H1 (cell line): Measurements from ENCODE around the gene PIGA.
"Not testable (repeated sequence)": the region's sequence is repeated elsewhere in the genome, so short reads cannot be mapped to it uniquely, and the experiment has no call there.

Experiments used
- CEBPB ChIP-seq: IDR thresholded peaks from 2 replicates; pipeline ENCODE4 v1.6.1; 2012; ENCODE audit warnings: low read depth, low read length
- CHD2 ChIP-seq: IDR thresholded peaks from 2 replicates; pipeline ENCODE4 v1.6.1; 2012; ENCODE audit warnings: low read length, improper control_type of control experiment
- CTCF ChIP-seq, 3 experiments: IDR thresholded peaks; 1 replicate in 2 of 3; 2 replicates in 1 of 3; pipeline versions ENCODE4 v1.5.1 to v1.6.1; 2011; ENCODE audit warnings: low read length in 3 of 3, mild to moderate bottlenecking in 3 of 3, inconsistent platforms in 2 of 3, low read depth in 1 of 3, moderate library complexity in 1 of 3; ENCODE audit not compliant: insufficient read depth in 1 of 3; ENCODE audit errors: control extremely low read depth in 1 of 3
- EP300 ChIP-seq, 2 experiments: IDR thresholded peaks; 1 replicate in 1 of 2; 2 replicates in 1 of 2; pipeline ENCODE4 v1.6.1; 2011 to 2012; ENCODE audit warnings: low read depth in 2 of 2, low read length in 2 of 2, mild to moderate bottlenecking in 2 of 2, borderline replicate concordance in 1 of 2, inconsistent platforms in 1 of 2, moderate library complexity in 1 of 2
- GABPA ChIP-seq: IDR thresholded peaks from 2 replicates; pipeline ENCODE4 v1.6.1; 2011; ENCODE audit warnings: mild to moderate bottlenecking, low read length, moderate library complexity, borderline replicate concordance; ENCODE audit not compliant: insufficient read depth
- NRF1 ChIP-seq: IDR thresholded peaks from 2 replicates; pipeline ENCODE4 v1.6.1; 2011; ENCODE audit warnings: mild to moderate bottlenecking, low read depth, low read length, improper control_type of control experiment
- POLR2A ChIP-seq, 2 experiments: IDR thresholded peaks; 1 replicate in 1 of 2; 2 replicates in 1 of 2; pipeline ENCODE4 v1.6.1; 2011; ENCODE audit warnings: low read depth in 2 of 2, low read length in 2 of 2, mild to moderate bottlenecking in 2 of 2; ENCODE audit errors: control extremely low read depth in 1 of 2
- POLR2AphosphoS5 ChIP-seq: IDR thresholded peaks from 2 replicates; pipeline ENCODE4 v1.6.1; 2011; ENCODE audit warnings: low read depth, low read length
- SIN3A ChIP-seq, 2 experiments: IDR thresholded peaks in 1 of 2; conservative IDR thresholded peaks in 1 of 2; 2 replicates each; pipeline ENCODE4 v1.6.1; 2011 to 2012; ENCODE audit warnings: low read length in 2 of 2, improper control_type of control experiment in 1 of 2, low read depth in 1 of 2, mild to moderate bottlenecking in 1 of 2
- SRF ChIP-seq: IDR thresholded peaks from 2 replicates; pipeline ENCODE4 v1.6.1; 2011; ENCODE audit warnings: mild to moderate bottlenecking, low read depth, low read length, moderate library complexity
- USF2 ChIP-seq: IDR thresholded peaks from 2 replicates; pipeline ENCODE4 v1.6.1; 2011; ENCODE audit warnings: low read length, improper control_type of control experiment
- YY1 ChIP-seq: IDR thresholded peaks from 2 replicates; pipeline ENCODE4 v1.6.1; 2011; ENCODE audit warnings: low read depth, mild to moderate bottlenecking, low read length
- ZNF274 ChIP-seq: IDR thresholded peaks from 2 replicates; pipeline ENCODE4 v1.7.0; 2012; ENCODE audit warnings: low read length, borderline replicate concordance; ENCODE audit errors: extremely low read depth

- not testable (repeated sequence) for TF ChIP-seq SIN3A (conservative IDR thresholded peaks at IDR 0.05 in 1 of 2, IDR thresholded peaks at IDR 0.05 in 1 of 2; ENCODE audit: low read depth in 1 of 2, low read length in 2 of 2); CHD2; SRF; NRF1; CEBPB; ZNF274; CTCF (IDR thresholded peaks at IDR 0.05; ENCODE audit: control extremely low read depth in 1 of 3, insufficient read depth in 1 of 3, low read depth in 1 of 3, low read length in 3 of 3); POLR2AphosphoS5; POLR2A (IDR thresholded peaks at IDR 0.05; ENCODE audit: control extremely low read depth in 1 of 2, low read depth in 2 of 2, low read length in 2 of 2); USF2; EP300 (IDR thresholded peaks at IDR 0.05; ENCODE audit: borderline replicate concordance in 1 of 2, low read depth in 2 of 2, low read length in 2 of 2); GABPA; YY1
Observed at GRCh38 chrX:15273275-15273674, 62.0 kb downstream of the PIGA start.
